ENCODE data around the gene CSRP1.

Gene CSRP1

GRCh38 chr1:201513498-201514243 is 6.7 kb upstream of the CSRP1 start:
- no peak for DNase-seq (ENCODE audit: low spot score in 2 of 2)
- no peaks in the 10 kb centered on the region for H3K9me3 ChIP-seq
- H3K27me3 ChIP-seq (ENCODE audit: low read depth): no peaks in the 10 kb centered on the region
- peaks cover 3% of the 10 kb centered on the region; the same call in 1 of the 2 replicates for H3K4me1 ChIP-seq
- in situ Hi-C loops (cut with MboI; ENCODE audit: low sequenced_read_pairs): no loop called here
- H3K36me3 ChIP-seq (replicated peaks): no peaks in the 10 kb centered on the region
- no peak overlapping the region for H3K4me3 ChIP-seq

- in situ Hi-C loops (cut with MboI; ENCODE audit: low sequenced_read_pairs): no loop called here
- Histone ChIP-seq H3K4me1 (peaks cover 7% of the 10 kb centered on the region), H3K4me3 (no peak overlapping the region), H3K9me3 (no peaks in the 10 kb centered on the region), H3K36me3 (replicated peaks) (no peaks in the 10 kb centered on the region), H3K27me3 (ENCODE audit: low read depth) (no peaks in the 10 kb centered on the region)
- DNase-seq (ENCODE audit: low spot score in 2 of 2): no peak
Measured at GRCh38 chr1:201511941-201512539, 5.1 kb upstream of the CSRP1 start.

- in situ Hi-C loops (cut with MboI; ENCODE audit: low sequenced_read_pairs): no loop called here
- no peaks in the 10 kb centered on the region for H3K27me3 ChIP-seq (ENCODE audit: low read depth)
- no peaks in the 10 kb centered on the region for H3K36me3 ChIP-seq (replicated peaks)
- DNase-seq (ENCODE audit: low spot score in 2 of 2): no peak
- peaks cover 9% of the 10 kb centered on the region for H3K4me1 ChIP-seq
- no peak overlapping the region for H3K4me3 ChIP-seq
- no peaks in the 10 kb centered on the region for H3K9me3 ChIP-seq
Measured at GRCh38 chr1:201511396-201511940, 4.5 kb upstream of the CSRP1 start.

DNA sequence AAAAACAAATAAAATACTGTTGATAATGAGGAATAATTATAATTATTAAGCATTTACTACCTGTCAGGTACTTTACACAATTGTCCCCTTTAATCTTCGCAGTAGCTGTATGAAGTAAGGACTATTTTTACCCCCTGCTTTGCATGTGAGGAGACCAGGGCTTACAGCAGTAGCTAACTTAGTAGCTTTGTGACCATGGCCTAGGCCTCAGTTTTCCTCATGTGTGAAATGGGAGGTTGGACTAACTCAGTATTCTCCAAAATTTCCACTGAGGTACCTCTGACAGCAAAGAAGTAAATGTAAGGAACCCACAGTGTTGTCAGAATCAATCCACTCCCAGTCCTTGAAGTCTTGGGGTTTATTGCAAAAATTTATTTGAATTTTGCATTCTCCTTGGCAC is 3.8 kb upstream of the CSRP1 start:
- Histone ChIP-seq H3K27me3 (ENCODE audit: low read depth) (no peaks in the 10 kb centered on the region), H3K4me1 (peaks cover 17% of the 10 kb centered on the region), H3K36me3 (replicated peaks) (no peaks in the 10 kb centered on the region), H3K4me3 (no peak overlapping the region), H3K9me3 (no peaks in the 10 kb centered on the region)
- in situ Hi-C loops (cut with MboI; ENCODE audit: low sequenced_read_pairs): no loop called here
- DNase-seq (ENCODE audit: low spot score in 2 of 2): no peak

GRCh38 chr1:201509601-201510374 is 2.9 kb upstream of the CSRP1 start:
- Histone ChIP-seq H3K4me3 (no peak overlapping the region), H3K27me3 (ENCODE audit: low read depth) (no peaks in the 10 kb centered on the region), H3K9me3 (no peaks in the 10 kb centered on the region), H3K36me3 (replicated peaks) (no peaks in the 10 kb centered on the region), H3K4me1 (peaks cover 19% of the 10 kb centered on the region)
- no peak for DNase-seq (ENCODE audit: low spot score in 2 of 2)
- in situ Hi-C loops (cut with MboI; ENCODE audit: low sequenced_read_pairs): no loop called here

GRCh38 chr1:201508809-201509208 is 1.9 kb upstream of the CSRP1 start:
- in situ Hi-C loops (cut with MboI; ENCODE audit: low sequenced_read_pairs): no loop called here
- no peak for DNase-seq (ENCODE audit: low spot score in 2 of 2)
- H3K4me3 ChIP-seq: no peak overlapping the region
- peaks cover 24% of the 10 kb centered on the region for H3K4me1 ChIP-seq
- H3K9me3 ChIP-seq: no peaks in the 10 kb centered on the region
- no peaks in the 10 kb centered on the region for H3K27me3 ChIP-seq (ENCODE audit: low read depth)
- H3K36me3 ChIP-seq (replicated peaks): no peaks in the 10 kb centered on the region

DNA sequence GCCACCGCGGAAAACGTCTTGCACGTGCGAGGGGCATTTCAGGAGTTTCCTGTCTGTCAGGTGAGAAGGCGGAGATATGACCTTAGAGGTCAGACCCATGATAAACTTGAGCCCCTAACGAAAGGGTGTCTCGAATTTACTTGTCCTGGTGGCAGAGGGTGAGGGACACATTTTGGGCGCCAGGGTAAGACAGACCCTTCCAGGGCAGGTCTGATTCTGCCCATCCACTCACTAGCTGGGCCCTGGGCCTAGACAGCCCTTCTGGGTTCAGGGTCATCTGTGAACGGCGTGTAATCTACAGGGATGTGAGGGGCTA is 395 bp upstream of the CSRP1 start:
- no peaks in the 10 kb centered on the region for H3K36me3 ChIP-seq (replicated peaks)
- no peaks in the 10 kb centered on the region for H3K27me3 ChIP-seq (ENCODE audit: low read depth)
- in situ Hi-C loops (cut with MboI; ENCODE audit: low sequenced_read_pairs): no loop called here
- DNase-seq (ENCODE audit: low spot score in 2 of 2): no peak
- peak overlapping the region; percentile 35 for H3K4me3 ChIP-seq
- peaks cover 29% of the 10 kb centered on the region for H3K4me1 ChIP-seq
- H3K9me3 ChIP-seq: no peaks in the 10 kb centered on the region

- Histone ChIP-seq H3K4me3 (peak overlapping the region; percentile 35), H3K4me1 (peaks cover 29% of the 10 kb centered on the region), H3K9me3 (no peaks in the 10 kb centered on the region), H3K27me3 (ENCODE audit: low read depth) (no peaks in the 10 kb centered on the region), H3K36me3 (replicated peaks) (no peaks in the 10 kb centered on the region)
- in situ Hi-C loops (cut with MboI; ENCODE audit: low sequenced_read_pairs): no loop called here
- DNase-seq (ENCODE audit: low spot score in 2 of 2): no peak
Measured at GRCh38 chr1:201506092-201506491, 831 bp downstream of the CSRP1 start.

GRCh38 chr1:201505503-201505890 is 1.4 kb downstream of the CSRP1 start:
- H3K4me3 ChIP-seq: no peak overlapping the region
- no peaks in the 10 kb centered on the region for H3K9me3 ChIP-seq
- DNase-seq (ENCODE audit: low spot score in 2 of 2): peak in 1 of 2 experiments; percentile 46
- in situ Hi-C loops (cut with MboI; ENCODE audit: low sequenced_read_pairs): no loop called here
- H3K27me3 ChIP-seq (ENCODE audit: low read depth): no peaks in the 10 kb centered on the region
- peaks cover 29% of the 10 kb centered on the region for H3K4me1 ChIP-seq
- H3K36me3 ChIP-seq (replicated peaks): no peaks in the 10 kb centered on the region

DNA sequence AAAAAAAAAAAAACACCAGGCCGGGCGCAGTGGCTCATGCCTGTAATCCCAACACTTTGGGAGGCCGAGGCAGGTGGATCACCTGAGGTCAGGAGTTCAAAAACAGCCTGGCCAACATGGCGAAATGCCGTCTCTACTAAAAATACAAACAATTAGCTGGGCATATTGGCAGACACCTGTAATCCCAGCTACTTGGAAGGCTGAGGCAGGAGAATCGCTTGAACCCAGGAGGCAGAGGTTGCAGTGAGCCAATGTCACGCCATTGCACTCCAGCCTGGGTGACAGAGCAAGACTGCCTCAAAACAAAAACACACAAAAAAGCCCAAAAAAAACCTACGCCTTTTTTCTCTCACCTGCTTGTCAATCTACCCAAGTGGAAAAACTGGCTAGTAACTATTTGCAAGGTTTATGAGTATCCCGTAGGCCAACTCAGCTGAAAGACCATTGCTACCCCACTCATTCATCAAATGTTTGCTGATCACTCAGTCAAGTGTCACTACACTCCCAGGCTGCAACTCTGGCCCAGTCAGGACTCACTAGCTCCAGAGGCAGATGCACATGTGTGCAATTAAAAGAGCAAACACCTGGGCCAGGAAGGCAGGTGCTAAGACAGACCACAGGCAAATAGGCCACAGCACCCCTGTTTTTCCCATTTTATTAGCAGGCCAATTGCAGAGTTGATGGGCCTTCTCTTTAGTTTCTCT is 2.0 kb downstream of the CSRP1 start:
- Histone ChIP-seq H3K27me3 (ENCODE audit: low read depth) (no peaks in the 10 kb centered on the region), H3K4me3 (no peak overlapping the region), H3K4me1 (peaks cover 29% of the 10 kb centered on the region), H3K9me3 (no peaks in the 10 kb centered on the region), H3K36me3 (replicated peaks) (no peaks in the 10 kb centered on the region)
- no peak for DNase-seq (ENCODE audit: low spot score in 2 of 2)
- in situ Hi-C loops (cut with MboI; ENCODE audit: low sequenced_read_pairs): no loop called here

- H3K9me3 ChIP-seq: no peaks in the 10 kb centered on the region
- H3K4me1 ChIP-seq: peaks cover 29% of the 10 kb centered on the region
- no peak for DNase-seq (ENCODE audit: low spot score in 2 of 2)
- no peaks in the 10 kb centered on the region for H3K36me3 ChIP-seq (replicated peaks)
- in situ Hi-C loops (cut with MboI; ENCODE audit: low sequenced_read_pairs): no loop called here
- H3K27me3 ChIP-seq (ENCODE audit: low read depth): no peaks in the 10 kb centered on the region
- H3K4me3 ChIP-seq: no peak overlapping the region
Measured at GRCh38 chr1:201504179-201504631, 2.7 kb downstream of the CSRP1 start.

DNA sequence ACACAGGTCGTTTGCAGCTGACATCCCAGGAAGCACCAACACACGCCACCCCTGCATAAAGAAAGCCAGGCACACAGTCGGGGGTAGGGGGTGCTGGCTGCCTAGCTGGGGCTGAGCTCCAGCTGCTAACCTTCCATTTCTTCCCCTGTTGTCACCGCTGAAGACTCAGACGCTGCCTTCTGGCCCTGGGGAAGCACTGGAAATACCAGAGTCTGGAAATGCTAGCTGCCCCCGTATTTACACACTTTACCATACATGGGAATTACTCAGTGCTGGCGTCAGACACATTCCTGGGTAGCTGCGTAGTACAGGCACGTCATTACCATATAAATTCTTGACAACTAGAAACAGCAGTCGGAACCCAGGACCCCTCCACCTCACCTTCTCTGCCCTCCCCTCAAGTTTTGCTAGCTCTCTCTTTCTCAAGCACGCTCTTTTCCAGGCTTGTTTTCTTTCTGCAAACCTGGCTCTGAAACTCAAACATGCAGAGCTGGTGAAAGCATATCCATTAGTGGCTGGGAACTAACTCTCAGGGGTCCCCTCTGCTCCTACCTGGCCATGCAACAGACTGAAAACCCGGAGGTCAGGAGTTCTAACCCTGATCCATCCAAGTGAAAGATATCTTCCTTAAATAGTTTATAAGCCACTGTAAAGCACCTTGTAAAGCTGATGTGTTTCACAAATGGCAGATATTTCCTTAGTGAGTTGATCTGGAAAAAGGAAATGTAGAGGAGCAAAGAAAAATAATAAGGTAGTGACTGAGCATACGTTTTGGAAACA is 3.3 kb downstream of the CSRP1 start:
- DNase-seq (ENCODE audit: low spot score in 2 of 2): peak; percentile 33
- in situ Hi-C loops (cut with MboI; ENCODE audit: low sequenced_read_pairs): no loop called here
- H3K4me1 ChIP-seq: peaks cover 29% of the 10 kb centered on the region
- H3K36me3 ChIP-seq (replicated peaks): no peaks in the 10 kb centered on the region
- no peaks in the 10 kb centered on the region for H3K27me3 ChIP-seq (ENCODE audit: low read depth)
- no peak overlapping the region for H3K4me3 ChIP-seq
- H3K9me3 ChIP-seq: no peaks in the 10 kb centered on the region

DNA sequence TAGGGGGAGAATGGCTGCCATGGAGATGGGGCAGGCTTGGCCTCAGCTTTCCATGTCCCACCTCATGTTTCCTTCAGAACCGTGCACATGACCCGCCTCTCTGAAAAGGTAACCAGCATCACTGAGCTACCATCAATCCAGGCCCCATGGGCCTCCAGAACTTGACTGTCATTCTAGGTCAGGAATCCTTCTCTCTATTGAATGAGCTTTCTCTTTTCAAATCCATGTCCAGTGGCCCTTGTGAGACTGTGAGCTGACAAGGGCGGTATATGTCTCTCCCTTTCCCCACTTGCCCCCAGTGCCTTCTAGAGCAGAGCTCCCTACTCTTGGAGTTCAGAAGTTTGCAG is 4.4 kb downstream of the CSRP1 start:
- Histone ChIP-seq H3K27me3 (ENCODE audit: low read depth) (no peaks in the 10 kb centered on the region), H3K4me3 (no peak overlapping the region), H3K36me3 (replicated peaks) (no peaks in the 10 kb centered on the region), H3K4me1 (peaks cover 29% of the 10 kb centered on the region), H3K9me3 (no peaks in the 10 kb centered on the region)
- DNase-seq (ENCODE audit: low spot score in 2 of 2): no peak
- in situ Hi-C loops (cut with MboI; ENCODE audit: low sequenced_read_pairs): no loop called here

Measured in HAP-1 (cell line).